Measurements from ENCODE around the gene ASB6. TPM values are rescaled to one million over a fixed set of nuclear protein-coding genes. Genes with fewer than 3 reads are reported as not detected.
A peak's percentile ranks its signal among the peaks of the same experiment; 100 is the strongest.

Gene ASB6
- total and polyA plus RNA-seq, 4 donors: 3.4 to 8.4 (median 6.2) TPM

- Histone ChIP-seq H3K9ac (ENCODE audit: low read depth in 1 of 2, low read length in 2 of 2) (no peak overlapping the region), H3K36me3 (ENCODE audit: control insufficient read depth in 4 of 4, insufficient read depth in 3 of 4, low read depth in 1 of 4, low read length in 3 of 4) (peaks cover 0 to 2% (median 0%) of the 10 kb centered on the region in 4 donors), H3K4me1 (ENCODE audit: control insufficient read depth in 4 of 4, insufficient read depth in 4 of 4, low read length in 3 of 4) (peaks cover 9 to 39% (median 26%) of the 10 kb centered on the region in 4 donors), H3K4me3 (ENCODE audit: low read depth in 1 of 3, low read length in 3 of 3) (no peak overlapping the region), H3K9me3 (ENCODE audit: control insufficient read depth in 4 of 4, low read length in 3 of 4) (no peaks in the 10 kb centered on the region), H3K27ac (ENCODE audit: low read depth in 1 of 2, low read length in 2 of 2) (no peak overlapping the region), H3K27me3 (ENCODE audit: control insufficient read depth in 4 of 4, insufficient read depth in 4 of 4, low read length in 3 of 4) (no peaks in the 10 kb centered on the region)
- WGBS: 72% methylated on average over 6 of the region's 6 CpGs
- TF ChIP-seq ATF3 (IDR thresholded peaks at IDR 0.05): no peak
- no peak for TF ChIP-seq EGR1 (IDR thresholded peaks at IDR 0.05; ENCODE audit: low read depth in 2 of 2)
- no peak for TF ChIP-seq MAX (IDR thresholded peaks at IDR 0.05)
- no peak for TF ChIP-seq RAD21 (IDR thresholded peaks at IDR 0.05)
- TF ChIP-seq YY1 (IDR thresholded peaks at IDR 0.05): no peak
- TF ChIP-seq RXRA (IDR thresholded peaks at IDR 0.05): no peak
- TF ChIP-seq NR2F2 (IDR thresholded peaks at IDR 0.05): no peak
- TF ChIP-seq TAF1 (conservative IDR thresholded peaks at IDR 0.05): no peak
- TF ChIP-seq FOXA2 (IDR thresholded peaks at IDR 0.05): no peak
- no peak for DNase-seq (ENCODE audit: low spot score)
Observed at GRCh38 chr9:129623331-129623730, 18.6 kb downstream of the ASB6 start.

- Histone ChIP-seq H3K27me3 (ENCODE audit: control insufficient read depth in 4 of 4, insufficient read depth in 4 of 4, low read length in 3 of 4) (no peaks in the 10 kb centered on the region), H3K4me1 (ENCODE audit: control insufficient read depth in 4 of 4, insufficient read depth in 4 of 4, low read length in 3 of 4) (peaks cover 3 to 20% (median 12%) of the 10 kb centered on the region in 4 donors), H3K9me3 (ENCODE audit: control insufficient read depth in 4 of 4, low read length in 3 of 4) (no peaks in the 10 kb centered on the region), H3K36me3 (ENCODE audit: control insufficient read depth in 4 of 4, insufficient read depth in 3 of 4, low read depth in 1 of 4, low read length in 3 of 4) (no peaks in the 10 kb centered on the region), H3K9ac (ENCODE audit: low read depth in 1 of 2, low read length in 2 of 2) (no peak within 1 kb of the TSS), H3K27ac (ENCODE audit: low read depth in 1 of 2, low read length in 2 of 2) (no peak within 1 kb of the TSS), H3K4me3 (ENCODE audit: low read depth in 1 of 3, low read length in 3 of 3) (peak within 1 kb of the TSS in 1 of 3 donors; percentile 54)
- DNase-seq (ENCODE audit: low spot score): no peak
- WGBS: 27% methylated on average over 21 of the region's 21 CpGs
- TF ChIP-seq ATF3 (IDR thresholded peaks at IDR 0.05) (no peak), CTCF (IDR thresholded peaks at IDR 0.05; ENCODE audit: low read depth, low read length, missing input control) (no peak), TAF1 (conservative IDR thresholded peaks at IDR 0.05) (no peak), SP1 (IDR thresholded peaks at IDR 0.05) (no peak), YY1 (IDR thresholded peaks at IDR 0.05) (no peak), GABPA (IDR thresholded peaks at IDR 0.05 in 1 of 2, conservative IDR thresholded peaks at IDR 0.05 in 1 of 2) (no peak)
Observed at GRCh38 chr9:129620669-129621295, 21.2 kb downstream of the ASB6 start, which contains the start of gene C9orf50. Gene C9orf50 (minus strand): TSS chr9:129621101. CDS start chr9:129620574, 527 bp downstream.

GRCh38 chr9:129619787-129620668, 21.9 kb downstream of the ASB6 start:
- H3K4me1 ChIP-seq (ENCODE audit: control insufficient read depth in 4 of 4, insufficient read depth in 4 of 4, low read length in 3 of 4): peaks cover 3 to 16% (median 9%) of the 10 kb centered on the region in 4 donors
- no peak overlapping the region for H3K27ac ChIP-seq (ENCODE audit: low read depth in 1 of 2, low read length in 2 of 2)
- H3K27me3 ChIP-seq (ENCODE audit: control insufficient read depth in 4 of 4, insufficient read depth in 4 of 4, low read length in 3 of 4): no peaks in the 10 kb centered on the region
- 5% methylated on average over 82 of the region's 82 CpGs for WGBS
- H3K36me3 ChIP-seq (ENCODE audit: control insufficient read depth in 4 of 4, insufficient read depth in 3 of 4, low read depth in 1 of 4, low read length in 3 of 4): no peaks in the 10 kb centered on the region
- H3K4me3 ChIP-seq (ENCODE audit: low read depth in 1 of 3, low read length in 3 of 3): peak overlapping the region in 1 of 3 donors; percentile 54
- no peaks in the 10 kb centered on the region for H3K9me3 ChIP-seq (ENCODE audit: control insufficient read depth in 4 of 4, low read length in 3 of 4)
- no peak overlapping the region for H3K9ac ChIP-seq (ENCODE audit: low read depth in 1 of 2, low read length in 2 of 2)
- DNase-seq (ENCODE audit: low spot score): no peak
- TF ChIP-seq ATF3 (IDR thresholded peaks at IDR 0.05): no peak
- TF ChIP-seq EGR1 (IDR thresholded peaks at IDR 0.05; ENCODE audit: low read depth in 2 of 2): no peak
- no peak for TF ChIP-seq JUND (IDR thresholded peaks at IDR 0.05)
- no peak for TF ChIP-seq FOXA2 (IDR thresholded peaks at IDR 0.05)
- TF ChIP-seq TAF1 (conservative IDR thresholded peaks at IDR 0.05): no peak
- no peak for TF ChIP-seq GABPA (IDR thresholded peaks at IDR 0.05 in 1 of 2, conservative IDR thresholded peaks at IDR 0.05 in 1 of 2)
- no peak for TF ChIP-seq SP1 (IDR thresholded peaks at IDR 0.05)
- no peak for TF ChIP-seq MAX (IDR thresholded peaks at IDR 0.05)
- TF ChIP-seq REST (IDR thresholded peaks at IDR 0.05): no peak
- TF ChIP-seq RXRA (IDR thresholded peaks at IDR 0.05): no peak

Measured in liver (tissue), 9 donors.